ENCODE measurements around the gene TRAPPC10.
"Not testable (repeated sequence)": the region's sequence is repeated elsewhere in the genome, so short reads cannot be mapped to it uniquely, and the experiment has no call there.

DNA sequence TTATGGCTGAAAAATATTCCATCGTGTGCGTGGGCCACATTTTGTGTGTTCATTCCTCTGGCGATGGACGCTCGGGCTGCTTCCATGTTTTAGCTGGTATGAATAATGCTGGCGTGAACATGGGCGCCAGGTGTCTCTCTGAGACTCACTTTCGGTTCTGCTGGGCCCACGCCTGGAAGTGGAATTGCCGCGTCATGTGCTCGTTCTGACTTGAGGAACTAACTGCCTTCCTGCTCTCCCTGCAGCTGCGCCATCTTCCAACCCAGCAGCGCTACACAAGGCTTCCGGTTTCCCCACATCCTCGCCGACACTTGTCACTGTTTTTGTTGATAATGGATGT, 141.8 kb downstream of the TRAPPC10 start:
- not testable (repeated sequence) for TF ChIP-seq POLR2A (IDR thresholded peaks at IDR 0.05; ENCODE audit: borderline replicate concordance, extremely low read depth, insufficient read depth, insufficient read length); ELF1 (IDR thresholded peaks at IDR 0.05; ENCODE audit: borderline replicate concordance, low read depth); EZH2phosphoT487 (IDR thresholded peaks at IDR 0.05; ENCODE audit: borderline replicate concordance); EZH2 (IDR thresholded peaks at IDR 0.05); CEBPB (IDR thresholded peaks at IDR 0.05; ENCODE audit: low read depth); SP1 (IDR thresholded peaks at IDR 0.05; ENCODE audit: low read depth); RAD21 (IDR thresholded peaks at IDR 0.05; ENCODE audit: low read depth)
- TF ChIP-seq, protein P1, sequence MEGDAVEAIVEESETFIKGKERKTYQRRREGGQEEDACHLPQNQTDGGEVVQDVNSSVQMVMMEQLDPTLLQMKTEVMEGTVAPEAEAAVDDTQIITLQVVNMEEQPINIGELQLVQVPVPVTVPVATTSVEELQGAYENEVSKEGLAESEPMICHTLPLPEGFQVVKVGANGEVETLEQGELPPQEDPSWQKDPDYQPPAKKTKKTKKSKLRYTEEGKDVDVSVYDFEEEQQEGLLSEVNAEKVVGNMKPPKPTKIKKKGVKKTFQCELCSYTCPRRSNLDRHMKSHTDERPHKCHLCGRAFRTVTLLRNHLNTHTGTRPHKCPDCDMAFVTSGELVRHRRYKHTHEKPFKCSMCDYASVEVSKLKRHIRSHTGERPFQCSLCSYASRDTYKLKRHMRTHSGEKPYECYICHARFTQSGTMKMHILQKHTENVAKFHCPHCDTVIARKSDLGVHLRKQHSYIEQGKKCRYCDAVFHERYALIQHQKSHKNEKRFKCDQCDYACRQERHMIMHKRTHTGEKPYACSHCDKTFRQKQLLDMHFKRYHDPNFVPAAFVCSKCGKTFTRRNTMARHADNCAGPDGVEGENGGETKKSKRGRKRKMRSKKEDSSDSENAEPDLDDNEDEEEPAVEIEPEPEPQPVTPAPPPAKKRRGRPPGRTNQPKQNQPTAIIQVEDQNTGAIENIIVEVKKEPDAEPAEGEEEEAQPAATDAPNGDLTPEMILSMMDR (IDR thresholded peaks at IDR 0.05 in 2 of 3, conservative IDR thresholded peaks at IDR 0.05 in 1 of 3; ENCODE audit: borderline replicate concordance in 1 of 3, insufficient read depth in 1 of 3, low read depth in 2 of 3, low read length in 2 of 3): not testable (repeated sequence)
- TF ChIP-seq, protein P2, sequence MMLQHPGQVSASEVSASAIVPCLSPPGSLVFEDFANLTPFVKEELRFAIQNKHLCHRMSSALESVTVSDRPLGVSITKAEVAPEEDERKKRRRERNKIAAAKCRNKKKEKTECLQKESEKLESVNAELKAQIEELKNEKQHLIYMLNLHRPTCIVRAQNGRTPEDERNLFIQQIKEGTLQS (IDR thresholded peaks at IDR 0.05): not testable (repeated sequence)
- TF ChIP-seq, protein P3, sequence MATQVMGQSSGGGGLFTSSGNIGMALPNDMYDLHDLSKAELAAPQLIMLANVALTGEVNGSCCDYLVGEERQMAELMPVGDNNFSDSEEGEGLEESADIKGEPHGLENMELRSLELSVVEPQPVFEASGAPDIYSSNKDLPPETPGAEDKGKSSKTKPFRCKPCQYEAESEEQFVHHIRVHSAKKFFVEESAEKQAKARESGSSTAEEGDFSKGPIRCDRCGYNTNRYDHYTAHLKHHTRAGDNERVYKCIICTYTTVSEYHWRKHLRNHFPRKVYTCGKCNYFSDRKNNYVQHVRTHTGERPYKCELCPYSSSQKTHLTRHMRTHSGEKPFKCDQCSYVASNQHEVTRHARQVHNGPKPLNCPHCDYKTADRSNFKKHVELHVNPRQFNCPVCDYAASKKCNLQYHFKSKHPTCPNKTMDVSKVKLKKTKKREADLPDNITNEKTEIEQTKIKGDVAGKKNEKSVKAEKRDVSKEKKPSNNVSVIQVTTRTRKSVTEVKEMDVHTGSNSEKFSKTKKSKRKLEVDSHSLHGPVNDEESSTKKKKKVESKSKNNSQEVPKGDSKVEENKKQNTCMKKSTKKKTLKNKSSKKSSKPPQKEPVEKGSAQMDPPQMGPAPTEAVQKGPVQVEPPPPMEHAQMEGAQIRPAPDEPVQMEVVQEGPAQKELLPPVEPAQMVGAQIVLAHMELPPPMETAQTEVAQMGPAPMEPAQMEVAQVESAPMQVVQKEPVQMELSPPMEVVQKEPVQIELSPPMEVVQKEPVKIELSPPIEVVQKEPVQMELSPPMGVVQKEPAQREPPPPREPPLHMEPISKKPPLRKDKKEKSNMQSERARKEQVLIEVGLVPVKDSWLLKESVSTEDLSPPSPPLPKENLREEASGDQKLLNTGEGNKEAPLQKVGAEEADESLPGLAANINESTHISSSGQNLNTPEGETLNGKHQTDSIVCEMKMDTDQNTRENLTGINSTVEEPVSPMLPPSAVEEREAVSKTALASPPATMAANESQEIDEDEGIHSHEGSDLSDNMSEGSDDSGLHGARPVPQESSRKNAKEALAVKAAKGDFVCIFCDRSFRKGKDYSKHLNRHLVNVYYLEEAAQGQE (IDR thresholded peaks at IDR 0.05; ENCODE audit: low read depth): not testable (repeated sequence)
